Measurements from ENCODE around the gene TSHZ2.
A peak's percentile ranks its signal among the peaks of the same experiment; 100 is the strongest.

The TSHZ2 gene

GRCh38 chr20:53214392-53214791 is 242.2 kb downstream of the TSHZ2 start:
- TF ChIP-seq, protein P1, sequence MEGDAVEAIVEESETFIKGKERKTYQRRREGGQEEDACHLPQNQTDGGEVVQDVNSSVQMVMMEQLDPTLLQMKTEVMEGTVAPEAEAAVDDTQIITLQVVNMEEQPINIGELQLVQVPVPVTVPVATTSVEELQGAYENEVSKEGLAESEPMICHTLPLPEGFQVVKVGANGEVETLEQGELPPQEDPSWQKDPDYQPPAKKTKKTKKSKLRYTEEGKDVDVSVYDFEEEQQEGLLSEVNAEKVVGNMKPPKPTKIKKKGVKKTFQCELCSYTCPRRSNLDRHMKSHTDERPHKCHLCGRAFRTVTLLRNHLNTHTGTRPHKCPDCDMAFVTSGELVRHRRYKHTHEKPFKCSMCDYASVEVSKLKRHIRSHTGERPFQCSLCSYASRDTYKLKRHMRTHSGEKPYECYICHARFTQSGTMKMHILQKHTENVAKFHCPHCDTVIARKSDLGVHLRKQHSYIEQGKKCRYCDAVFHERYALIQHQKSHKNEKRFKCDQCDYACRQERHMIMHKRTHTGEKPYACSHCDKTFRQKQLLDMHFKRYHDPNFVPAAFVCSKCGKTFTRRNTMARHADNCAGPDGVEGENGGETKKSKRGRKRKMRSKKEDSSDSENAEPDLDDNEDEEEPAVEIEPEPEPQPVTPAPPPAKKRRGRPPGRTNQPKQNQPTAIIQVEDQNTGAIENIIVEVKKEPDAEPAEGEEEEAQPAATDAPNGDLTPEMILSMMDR (conservative IDR thresholded peaks at IDR 0.05; ENCODE audit: low read depth, low read length), result no peak
- no peaks in the 10 kb centered on the region for H4K20me1 ChIP-seq (ENCODE audit: insufficient read depth)

GRCh38 chr20:53215166-53215565 is 243.0 kb downstream of the TSHZ2 start:
- TF ChIP-seq, protein P1 (conservative IDR thresholded peaks at IDR 0.05; ENCODE audit: low read depth, low read length), result no peak
- H3K36me3 ChIP-seq (ENCODE audit: insufficient read depth), result no peaks in the 10 kb centered on the region
- no peak overlapping the region for H3K4me3 ChIP-seq (IDR thresholded peaks at IDR 0.05; ENCODE audit: insufficient read depth, low read depth, low read length)
- no peak overlapping the region for H3K27ac ChIP-seq
- H2AFZ ChIP-seq (ENCODE audit: low read depth), result no peak overlapping the region
- no peak overlapping the region; the same call in 1 of the 2 replicates for H3K4me2 ChIP-seq
- H3K4me1 ChIP-seq (ENCODE audit: low read depth, poor library complexity, severe bottlenecking), result peaks cover 19% of the 10 kb centered on the region
- no peaks in the 10 kb centered on the region for H3K27me3 ChIP-seq (ENCODE audit: insufficient read depth, low read depth)
- no peaks in the 10 kb centered on the region for H4K20me1 ChIP-seq (ENCODE audit: insufficient read depth)
- no peak overlapping the region for H3K9ac ChIP-seq
- H3K79me2 ChIP-seq (ENCODE audit: insufficient read depth, low read depth), result no peaks in the 10 kb centered on the region

More at GRCh38 chr20:53214392-53214791, 242.2 kb downstream of the TSHZ2 start:
- H3K4me1 ChIP-seq (ENCODE audit: low read depth, poor library complexity, severe bottlenecking), result peaks cover 19% of the 10 kb centered on the region
- no peak overlapping the region for H2AFZ ChIP-seq (ENCODE audit: low read depth)
- H3K27ac ChIP-seq, result no peak overlapping the region
- H3K79me2 ChIP-seq (ENCODE audit: insufficient read depth, low read depth), result no peaks in the 10 kb centered on the region
- H3K27me3 ChIP-seq (ENCODE audit: insufficient read depth, low read depth), result no peaks in the 10 kb centered on the region
- no peaks in the 10 kb centered on the region for H3K36me3 ChIP-seq (ENCODE audit: insufficient read depth)
- H3K9ac ChIP-seq, result no peak overlapping the region
- H3K4me3 ChIP-seq (IDR thresholded peaks at IDR 0.05; ENCODE audit: insufficient read depth, low read depth, low read length), result no peak overlapping the region
- no peak overlapping the region for H3K4me2 ChIP-seq

DNA sequence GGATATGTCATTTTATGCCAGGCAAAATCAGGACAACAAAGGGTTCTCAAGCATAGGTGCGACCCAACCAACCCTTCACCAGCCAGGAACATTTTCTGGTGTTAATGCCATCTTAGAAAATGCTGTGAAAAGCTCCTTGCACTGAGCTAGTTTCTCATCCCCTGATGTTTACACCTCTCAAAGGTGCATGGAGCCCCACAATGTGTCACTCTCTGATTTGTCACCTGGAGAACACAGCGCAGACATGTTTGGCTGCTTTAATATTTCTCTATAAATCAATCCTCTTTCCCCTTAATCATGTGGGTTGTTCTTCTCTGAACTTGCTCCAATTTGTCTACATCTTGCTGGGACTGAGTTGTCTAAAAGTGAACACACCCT is 244.3 kb downstream of the TSHZ2 start:
- peak overlapping the region; percentile 44; the same call in 1 of the 2 replicates for H3K4me2 ChIP-seq
- H3K36me3 ChIP-seq (ENCODE audit: insufficient read depth), result no peaks in the 10 kb centered on the region
- TF ChIP-seq, protein P1 (conservative IDR thresholded peaks at IDR 0.05; ENCODE audit: low read depth, low read length), result no peak
- no peaks in the 10 kb centered on the region for H4K20me1 ChIP-seq (ENCODE audit: insufficient read depth)
- no peak overlapping the region for H3K27ac ChIP-seq
- H2AFZ ChIP-seq (ENCODE audit: low read depth), result peak overlapping the region; percentile 37; the same call in 1 of the 2 replicates
- no peak overlapping the region for H3K9ac ChIP-seq
- H3K4me1 ChIP-seq (ENCODE audit: low read depth, poor library complexity, severe bottlenecking), result peaks cover 19% of the 10 kb centered on the region
- H3K4me3 ChIP-seq (IDR thresholded peaks at IDR 0.05; ENCODE audit: insufficient read depth, low read depth, low read length), result no peak overlapping the region
- H3K79me2 ChIP-seq (ENCODE audit: insufficient read depth, low read depth), result no peaks in the 10 kb centered on the region
- no peaks in the 10 kb centered on the region for H3K27me3 ChIP-seq (ENCODE audit: insufficient read depth, low read depth)

DNA sequence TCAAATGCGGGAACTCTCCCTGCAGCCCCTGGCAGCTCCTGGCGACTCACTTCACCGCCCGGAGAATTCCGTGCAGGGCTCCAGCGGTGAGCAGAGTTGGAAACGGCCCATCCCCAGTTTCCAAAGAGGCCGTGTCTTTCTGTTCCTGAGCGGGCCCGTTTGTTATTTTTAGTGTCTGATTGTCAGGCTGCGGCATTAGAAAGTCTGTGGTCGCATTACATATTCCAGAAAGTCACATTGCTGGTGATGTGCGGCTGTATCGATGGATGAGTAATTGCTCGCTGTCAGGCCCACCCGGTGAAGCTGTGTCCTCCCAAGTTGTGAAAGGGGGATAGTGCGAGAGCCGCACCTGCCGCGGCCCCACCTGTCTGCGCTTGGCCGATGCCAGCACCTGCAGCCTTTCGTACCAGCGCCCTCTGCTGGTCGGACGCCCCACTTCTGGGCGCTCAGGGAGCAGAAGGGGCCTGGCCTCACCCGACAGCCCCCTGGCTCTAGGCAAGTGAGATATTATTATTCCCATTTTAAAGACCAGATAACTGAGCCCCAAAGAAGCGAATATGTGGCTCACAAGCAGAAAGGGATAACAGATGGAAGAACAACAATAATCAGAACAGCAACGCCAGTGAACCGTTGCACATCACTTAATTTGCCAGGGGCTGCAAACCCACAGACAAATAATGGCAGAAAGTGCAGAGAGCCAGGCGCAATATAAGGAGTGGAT is 244.9 kb downstream of the TSHZ2 start:
- Histone ChIP-seq H4K20me1 (ENCODE audit: insufficient read depth) (no peaks in the 10 kb centered on the region), H2AFZ (ENCODE audit: low read depth) (peak overlapping the region; percentile 37; the same call in 1 of the 2 replicates), H3K4me2 (peak overlapping the region; percentile 44; the same call in 1 of the 2 replicates), H3K4me3 (IDR thresholded peaks at IDR 0.05; ENCODE audit: insufficient read depth, low read depth, low read length) (no peak overlapping the region), H3K27me3 (ENCODE audit: insufficient read depth, low read depth) (no peaks in the 10 kb centered on the region), H3K36me3 (ENCODE audit: insufficient read depth) (no peaks in the 10 kb centered on the region), H3K27ac (no peak overlapping the region), H3K79me2 (ENCODE audit: insufficient read depth, low read depth) (no peaks in the 10 kb centered on the region), H3K4me1 (ENCODE audit: low read depth, poor library complexity, severe bottlenecking) (peaks cover 19% of the 10 kb centered on the region), H3K9ac (no peak overlapping the region)
- TF ChIP-seq, protein P1 (conservative IDR thresholded peaks at IDR 0.05; ENCODE audit: low read depth, low read length), result peak; percentile 96
